ENCODE data around the gene HLX.

GRCh38 chr1:220896092-220896491, 16.8 kb downstream of the HLX start:
- TF ChIP-seq POLR2A (IDR thresholded peaks at IDR 0.05) (no peak), CTCF (IDR thresholded peaks at IDR 0.05) (no peak), POLR2AphosphoS5 (IDR thresholded peaks at IDR 0.05) (no peak)
